ENCODE results near the gene TUFT1. TPM values are rescaled to one million over a fixed set of nuclear protein-coding genes. Genes with fewer than 3 reads are reported as not detected.

Gene TUFT1
- total RNA-seq, 2 experiments from 2014 or later = 7.2 to 9.6 TPM

GRCh38 chr1:151612501-151613281, 72.6 kb downstream of the TUFT1 start:
- ChIA-PET CTCF (interaction anchor here (0.7 kb wide), 1 partner anchor 122 kb away, joined by 3 read pairs; no protein-coding TSS in a partner anchor), POLR2A (interaction anchor here (0.6 to 1.4 kb wide), 10 partner anchors 8 to 423 kb away, joined by 3 to 5 read pairs (median 3); partner anchors contain the start of gene TDRKH)
- ATAC-seq (ENCODE audit: poor library complexity) (peak; percentile 9), DNase-seq (peak in 6 of 14 experiments; percentile 3 to 53 (median 30))
- Mint-ChIP-seq H3K9me3 (no peaks in the 10 kb centered on the region), H3K4me3 (peak overlapping the region; percentile 99), H3K4me1 (ENCODE audit: low read depth) (peaks cover 50% of the 10 kb centered on the region), H3K27ac (peak overlapping the region; percentile 90), H3K27me3 (peaks cover 5% of the 10 kb centered on the region), H3K36me3 (ENCODE audit: low read depth) (peaks cover 20% of the 10 kb centered on the region)
- no peak for TF ChIP-seq CTCF (IDR thresholded peaks at IDR 0.05)
- H3K27me3 ChIP-seq (ENCODE audit: control insufficient read depth in 1 of 2, insufficient read depth in 2 of 2, low read length in 2 of 2) = no peaks in the 10 kb centered on the region
- H3K27ac ChIP-seq (ENCODE audit: low read depth in 1 of 2, low read length in 2 of 2) = peak overlapping the region in 1 of 2 donors; percentile 81
- intact Hi-C loops (cut with DNase I, micrococcal nuclease) = no loop called here
- H3K4me3 ChIP-seq (ENCODE audit: low read length) = peak overlapping the region; percentile 64
- peaks cover 4% of the 10 kb centered on the region for H3K36me3 ChIP-seq (ENCODE audit: insufficient read depth, low read length)
- H3K4me1 ChIP-seq (ENCODE audit: insufficient read depth, low read length) = peaks cover 19% of the 10 kb centered on the region
- H3K9me3 ChIP-seq (ENCODE audit: control insufficient read depth in 1 of 2, insufficient read depth in 1 of 2, low read length in 2 of 2) = no peaks in the 10 kb centered on the region

GRCh38 chr1:151613282-151613780, 73.2 kb downstream of the TUFT1 start:
- Histone ChIP-seq H3K4me1 (ENCODE audit: insufficient read depth, low read length) (peaks cover 19% of the 10 kb centered on the region), H3K36me3 (ENCODE audit: insufficient read depth, low read length) (peaks cover 4% of the 10 kb centered on the region), H3K27ac (ENCODE audit: low read depth in 1 of 2, low read length in 2 of 2) (no peak overlapping the region), H3K27me3 (ENCODE audit: control insufficient read depth in 1 of 2, insufficient read depth in 2 of 2, low read length in 2 of 2) (no peaks in the 10 kb centered on the region), H3K9me3 (ENCODE audit: control insufficient read depth in 1 of 2, insufficient read depth in 1 of 2, low read length in 2 of 2) (no peaks in the 10 kb centered on the region), H3K4me3 (ENCODE audit: low read length) (peak overlapping the region; percentile 64)
- Mint-ChIP-seq H3K4me1 (ENCODE audit: low read depth) (peaks cover 54% of the 10 kb centered on the region), H3K36me3 (ENCODE audit: low read depth) (peaks cover 20% of the 10 kb centered on the region), H3K4me3 (peak overlapping the region; percentile 99), H3K27ac (peak overlapping the region; percentile 90), H3K9me3 (no peaks in the 10 kb centered on the region), H3K27me3 (peaks cover 2% of the 10 kb centered on the region)
- no peak for TF ChIP-seq CTCF (IDR thresholded peaks at IDR 0.05)
- CTCF ChIA-PET = no interaction called here
- ATAC-seq (ENCODE audit: poor library complexity) = no peak
- DNase-seq = peak in 1 of 14 experiments; percentile 7
- POLR2A ChIA-PET = no interaction called here
- intact Hi-C loops (cut with DNase I, micrococcal nuclease) = no loop called here

DNA sequence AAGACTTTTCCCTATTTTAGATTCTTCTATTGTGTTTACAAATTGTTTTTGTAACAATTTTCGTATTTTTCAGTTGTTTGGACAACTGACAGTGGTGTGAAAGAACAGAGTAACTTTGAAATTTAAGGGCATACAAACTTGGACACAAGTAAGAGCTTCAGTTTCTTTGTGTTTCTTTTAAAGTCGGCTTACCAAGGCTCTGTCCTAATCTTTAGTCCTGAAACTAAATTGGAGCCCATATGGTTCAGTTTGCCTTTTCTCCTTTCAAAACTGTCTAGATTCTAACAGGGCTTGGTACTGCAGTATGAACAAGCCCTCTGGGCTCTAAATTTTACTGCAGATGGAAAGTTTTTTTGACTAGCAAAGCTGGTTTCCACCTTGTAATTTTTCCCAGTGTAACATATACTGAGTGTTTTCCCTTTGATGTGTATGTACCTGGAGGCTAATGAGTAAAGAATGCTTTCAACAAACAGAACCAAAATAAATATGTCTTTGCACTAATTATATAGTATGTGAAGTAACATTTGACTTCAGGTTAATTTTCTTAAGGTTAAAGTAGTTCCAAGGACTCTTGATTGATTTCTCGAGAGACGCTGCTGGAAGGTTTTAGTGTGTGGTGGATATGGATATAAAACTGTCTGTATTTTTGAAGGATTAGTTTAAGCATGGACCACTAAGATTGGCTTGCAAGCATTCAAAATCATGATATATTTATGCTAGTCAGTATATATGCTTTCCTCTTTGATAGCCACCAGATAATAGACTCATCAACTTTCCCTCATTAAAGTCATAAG, 75.8 kb downstream of the TUFT1 start:
- ATAC-seq (ENCODE audit: poor library complexity) (no peak), DNase-seq (no peak)
- H3K4me1 Mint-ChIP-seq (ENCODE audit: low read depth) = peaks cover 73% of the 10 kb centered on the region
- Histone ChIP-seq H3K4me1 (ENCODE audit: insufficient read depth, low read length) (peaks cover 28% of the 10 kb centered on the region), H3K27ac (ENCODE audit: low read depth in 1 of 2, low read length in 2 of 2) (no peak overlapping the region), H3K9me3 (ENCODE audit: control insufficient read depth in 1 of 2, insufficient read depth in 1 of 2, low read length in 2 of 2) (no peaks in the 10 kb centered on the region), H3K4me3 (ENCODE audit: low read length) (no peak overlapping the region), H3K36me3 (ENCODE audit: insufficient read depth, low read length) (peaks cover 4% of the 10 kb centered on the region), H3K27me3 (ENCODE audit: control insufficient read depth in 1 of 2, insufficient read depth in 2 of 2, low read length in 2 of 2) (no peaks in the 10 kb centered on the region)
- H3K4me3 Mint-ChIP-seq = no peak overlapping the region
- no peak for TF ChIP-seq CTCF (IDR thresholded peaks at IDR 0.05)
- ChIA-PET POLR2A (no interaction called here), CTCF (interaction anchor here (0.7 to 1.2 kb wide), 2 partner anchors 22 to 1283 kb away, joined by 3 to 5 read pairs; no protein-coding TSS in a partner anchor)
- intact Hi-C loops (cut with DNase I, micrococcal nuclease) = no loop called here
- H3K9me3 Mint-ChIP-seq = no peaks in the 10 kb centered on the region
- no peaks in the 10 kb centered on the region for H3K27me3 Mint-ChIP-seq
- no peak overlapping the region for H3K27ac Mint-ChIP-seq
- peaks cover 20% of the 10 kb centered on the region for H3K36me3 Mint-ChIP-seq (ENCODE audit: low read depth)
